Measurements from ENCODE around the gene MON1A. TPM values are rescaled to one million over a fixed set of nuclear protein-coding genes. Genes with fewer than 3 reads are reported as not detected.

The MON1A gene
- total and polyA plus RNA-seq, 2 of the 8 experiments (the other 6 are each of a cell fraction or from before 2014, with no cell fraction given): 10.3 to 14.1 TPM

- TF ChIP-seq RAD21 (IDR thresholded peaks at IDR 0.05 in 1 of 2, conservative IDR thresholded peaks at IDR 0.05 in 1 of 2; ENCODE audit: low read depth in 2 of 2, low read length in 2 of 2) (no peak; a peak in 1 of 4 replicates), NRF1 (IDR thresholded peaks at IDR 0.05; ENCODE audit: low read depth, low read length) (no peak), SP1 (IDR thresholded peaks at IDR 0.05; ENCODE audit: low read depth, low read length) (peak; percentile 27; the same call in 1 of the 2 replicates), SIN3A (conservative IDR thresholded peaks at IDR 0.05 in 1 of 2, IDR thresholded peaks at IDR 0.05 in 1 of 2; ENCODE audit: low read depth in 1 of 2, low read length in 2 of 2) (peak; percentile 81 to 99; a peak in 2 of 4 replicates), HDAC2 (IDR thresholded peaks at IDR 0.05; ENCODE audit: borderline replicate concordance in 1 of 2, low read depth in 2 of 2, low read length in 2 of 2) (peak in 1 of 2 experiments; percentile 100; a peak in 2 of 4 replicates), TAF1 (IDR thresholded peaks at IDR 0.05; ENCODE audit: low read depth, low read length) (peak; percentile 66; the same call in 1 of the 2 replicates), SAP30 (IDR thresholded peaks at IDR 0.05; ENCODE audit: insufficient read depth, insufficient replicate concordance, low read length) (peak; percentile 97), JUN (IDR thresholded peaks at IDR 0.05; ENCODE audit: low read depth, low read length) (no peak)
These were observed at the start of gene MON1A (continued) for GRCh38 chr3:49929291-49930167.
